Measurements from ENCODE around the gene SORCS2.
"Not testable (repeated sequence)": the region's sequence is repeated elsewhere in the genome, so short reads cannot be mapped to it uniquely, and the experiment has no call there.

SORCS2 gene

DNA sequence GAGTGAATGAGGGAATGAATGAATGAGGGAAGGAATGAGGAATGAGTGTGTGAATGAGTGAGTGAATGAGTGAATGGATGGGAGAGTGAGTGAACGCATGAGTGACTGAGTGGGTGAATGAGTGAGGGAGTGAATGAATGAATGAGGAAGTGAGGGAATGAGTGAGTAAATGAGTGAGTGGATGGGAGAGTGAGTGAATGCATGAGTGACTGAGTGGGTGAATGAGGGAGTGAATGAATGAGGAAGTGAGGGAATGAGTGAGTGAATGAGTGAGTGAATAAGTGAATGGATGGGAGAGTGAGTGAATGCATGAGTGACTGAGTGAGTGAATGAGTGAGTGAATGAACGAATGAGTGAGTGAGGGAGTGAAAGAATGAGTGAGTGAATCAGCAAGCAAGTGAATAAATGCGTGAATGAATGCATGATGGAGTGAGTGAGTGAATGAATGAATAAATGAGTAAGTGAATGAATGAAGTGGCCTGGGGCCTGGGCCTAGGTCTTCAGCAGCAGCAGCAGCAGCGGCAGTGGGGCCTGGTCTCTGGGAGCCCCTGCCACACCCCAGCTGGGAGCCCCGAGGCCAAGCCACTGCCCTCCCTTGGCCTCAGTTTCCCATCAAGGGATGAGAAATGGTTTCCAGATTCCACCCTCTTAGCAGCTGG lies 258.6 kb downstream of the SORCS2 start:
- ChIA-PET POLR2A (no interaction called here), CTCF (no interaction called here)
- TF ChIP-seq CTCF (IDR thresholded peaks at IDR 0.05; ENCODE audit: control extremely low read depth, extremely low read depth, low read depth, missing control alignments): no peak
- no peak for DNase-seq (ENCODE audit: extremely low spot score)

DNA sequence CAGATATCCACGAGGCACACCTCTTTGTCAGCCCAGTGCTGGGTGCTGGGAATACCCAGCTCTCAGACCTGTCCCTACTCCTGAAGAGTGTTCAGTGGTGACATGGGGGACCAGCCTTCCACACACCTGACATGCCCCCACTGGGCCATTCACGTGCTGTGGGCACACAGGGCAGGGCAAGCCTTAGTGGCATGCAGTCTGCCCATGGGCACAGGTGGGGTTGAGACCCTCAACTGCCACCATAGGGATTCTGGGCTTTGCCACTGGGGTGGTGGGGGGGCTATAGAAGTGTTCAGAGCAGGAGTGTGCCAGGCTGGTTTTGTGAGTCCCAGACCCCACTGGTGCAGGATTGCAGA lies 259.1 kb downstream of the SORCS2 start:
- no peak for TF ChIP-seq CTCF (IDR thresholded peaks at IDR 0.05; ENCODE audit: control extremely low read depth, extremely low read depth, low read depth, missing control alignments)
- CTCF ChIA-PET: no interaction called here
- POLR2A ChIA-PET: no interaction called here
- DNase-seq (ENCODE audit: extremely low spot score): no peak

- TF ChIP-seq CTCF (IDR thresholded peaks at IDR 0.05; ENCODE audit: control extremely low read depth, extremely low read depth, low read depth, missing control alignments): no peak
- DNase-seq (ENCODE audit: extremely low spot score): no peak
- ChIA-PET POLR2A (no interaction called here), CTCF (no interaction called here)
Observed at GRCh38 chr4:7451800-7452199, 259.5 kb downstream of the SORCS2 start.

DNA sequence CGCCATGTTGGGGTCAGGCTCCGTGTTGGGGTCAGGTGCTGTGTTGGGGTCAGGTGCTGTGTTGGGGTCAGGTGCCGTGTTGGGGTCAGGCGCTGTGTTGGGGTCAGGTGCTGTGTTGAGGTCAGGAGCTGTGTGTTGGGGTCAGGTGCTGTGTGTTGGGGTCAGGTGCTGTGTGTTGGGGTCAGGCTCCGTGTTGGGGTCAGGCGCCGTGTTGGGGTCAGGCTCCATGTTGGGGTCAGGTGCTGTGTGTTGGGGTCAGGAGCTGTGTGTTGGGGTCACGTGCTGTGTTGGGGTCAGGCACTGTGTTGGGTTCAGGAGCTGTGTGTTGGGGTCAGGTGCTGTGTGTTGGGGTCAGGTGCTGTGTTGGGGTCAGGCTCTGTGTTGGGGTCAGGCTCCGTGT lies 260.5 kb downstream of the SORCS2 start:
- CTCF ChIA-PET: not testable (repeated sequence)

GRCh38 chr4:7457201-7458065 lies 265.1 kb downstream of the SORCS2 start:
- DNase-seq (ENCODE audit: extremely low spot score): no peak
- no peak for TF ChIP-seq CTCF (IDR thresholded peaks at IDR 0.05; ENCODE audit: control extremely low read depth, extremely low read depth, low read depth, missing control alignments)
- ChIA-PET CTCF (no interaction called here), POLR2A (interaction anchor here (0.6 kb wide), 1 partner anchor 47 kb away, joined by 4 read pairs; no protein-coding TSS in a partner anchor)

More for the DNA sequence above, 260.5 kb downstream of the SORCS2 start:
- POLR2A ChIA-PET; DNase-seq (ENCODE audit: extremely low spot score): not testable (repeated sequence)

DNA sequence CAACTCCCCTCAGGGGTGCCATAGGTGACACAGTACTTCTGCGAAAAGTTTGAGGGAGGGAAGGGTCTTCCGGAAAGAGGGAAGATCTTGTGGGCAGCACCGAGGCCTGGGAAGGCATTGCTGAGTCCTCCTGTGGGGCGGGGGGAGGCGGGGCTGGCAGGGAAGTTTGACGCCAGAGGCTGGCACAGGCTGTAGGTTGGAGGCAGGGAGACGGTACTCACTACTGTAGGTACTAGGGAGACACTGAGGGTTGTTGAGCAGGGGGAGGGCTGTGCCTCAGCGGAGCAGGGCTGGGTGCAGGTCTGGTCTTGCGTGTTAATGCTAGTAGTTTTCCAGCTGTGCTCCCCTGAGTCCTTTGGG lies 265.7 kb downstream of the SORCS2 start:
- DNase-seq (ENCODE audit: extremely low spot score): no peak
- TF ChIP-seq CTCF (IDR thresholded peaks at IDR 0.05; ENCODE audit: control extremely low read depth, extremely low read depth, low read depth, missing control alignments): no peak
- ChIA-PET POLR2A (no interaction called here), CTCF (no interaction called here)

DNA sequence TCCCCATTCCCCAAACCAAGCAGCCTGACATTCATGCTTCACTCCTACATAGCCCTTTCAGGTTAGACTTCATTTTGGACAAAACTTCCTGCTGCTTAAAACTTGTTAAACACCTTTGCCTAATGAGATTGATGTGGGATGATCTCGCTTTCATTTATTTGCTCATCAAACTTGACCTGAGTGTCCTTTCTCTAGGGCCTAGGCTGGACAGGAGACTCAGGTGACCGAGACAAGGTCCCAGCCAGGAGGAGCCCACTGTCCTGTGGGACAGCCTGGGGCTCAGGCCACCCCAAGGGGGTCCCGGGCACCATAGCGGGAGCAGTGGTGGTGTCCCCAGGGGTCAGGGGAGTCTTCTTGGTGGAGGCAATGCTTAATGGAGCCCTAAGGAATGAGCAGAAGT lies 266.1 kb downstream of the SORCS2 start:
- ChIA-PET POLR2A (no interaction called here), CTCF (no interaction called here)
- TF ChIP-seq CTCF (IDR thresholded peaks at IDR 0.05; ENCODE audit: control extremely low read depth, extremely low read depth, low read depth, missing control alignments): no peak
- no peak for DNase-seq (ENCODE audit: extremely low spot score)

Data from GM10248 (cell line).